GDM1 (cell line): ENCODE measurements around the gene PTTG1.

Experiments used
- DNase-seq: peaks from one replicate; lab custom pipeline; 2025; lab: John Stamatoyannopoulos, UW

PTTG1 gene

GRCh38 chr5:160473681-160474080 lies 52.0 kb downstream of the PTTG1 start:
- DNase-seq: no peak

DNA sequence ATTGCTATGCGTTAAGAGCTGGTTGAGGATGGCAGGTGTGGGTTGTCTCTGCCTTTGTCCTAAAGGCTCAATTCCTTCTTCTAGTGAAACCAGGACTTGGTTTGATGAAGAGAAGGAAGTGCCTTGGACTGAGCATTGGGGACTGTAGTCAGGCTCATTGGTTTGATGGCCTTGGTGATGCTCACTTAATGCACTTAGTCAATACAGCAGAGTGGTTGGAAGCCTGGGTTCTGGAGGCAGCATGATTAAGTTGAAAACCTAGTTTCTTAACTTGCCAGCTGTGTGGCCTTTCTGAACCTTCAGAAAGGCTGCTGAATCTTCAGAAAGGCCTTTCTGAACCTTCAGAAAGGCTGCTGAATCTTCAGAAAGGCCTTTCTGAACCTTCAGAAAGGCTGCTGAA lies 52.4 kb downstream of the PTTG1 start:
- DNase-seq: no peak

- DNase-seq: no peak
Observed at GRCh38 chr5:160475864-160476438, 54.3 kb downstream of the PTTG1 start.

- no peak for DNase-seq
Observed at GRCh38 chr5:160477266-160477970, 55.8 kb downstream of the PTTG1 start.

GRCh38 chr5:160478163-160478562 lies 56.5 kb downstream of the PTTG1 start:
- no peak for DNase-seq
